Keratinocyte (primary cell): ENCODE data around the gene USP47. TPM values are rescaled to one million over a fixed set of nuclear protein-coding genes. Genes with fewer than 3 reads are reported as not detected.

Experiments used
- DNase-seq: peaks from one replicate; pipeline ENCODE4 v3.0.0-alpha.2; 2011; ENCODE audit warnings: low read depth, missing footprints, low spot score
- FAIRE-seq: peaks from 2 replicates; lab custom pipeline; 2011; peaks lifted over from hg19 to GRCh38; lab: Jason Lieb, UNC
- H2AFZ ChIP-seq: 2 replicates; pipeline ENCODE4 v1.6.0; 2012; ENCODE audit warnings: low read length, control low read depth, inconsistent platforms; ENCODE audit not compliant: control insufficient read depth
- H3K27ac ChIP-seq: 2 replicates; pipeline ENCODE4 v1.5.1; 2011; ENCODE audit warnings: low read length; ENCODE audit not compliant: control insufficient read depth, insufficient read depth
- H3K27me3 ChIP-seq: 3 replicates; pipeline ENCODE4 v1.6.0; 2011; ENCODE audit warnings: low read length; ENCODE audit not compliant: control insufficient read depth, insufficient read depth; ENCODE audit errors: extremely low read depth
- H3K36me3 ChIP-seq, 2 experiments: 2 replicates in 1 of 2; 3 replicates in 1 of 2; pipeline ENCODE4 v1.5.1; 2011; ENCODE audit warnings: low read length in 2 of 2, mild to moderate bottlenecking in 1 of 2; ENCODE audit not compliant: control insufficient read depth in 2 of 2, insufficient read depth in 2 of 2; ENCODE audit errors: extremely low read depth in 1 of 2
- H3K4me1 ChIP-seq: 3 replicates; pipeline ENCODE4 v1.5.1; 2011; ENCODE audit warnings: low read length; ENCODE audit not compliant: control insufficient read depth, insufficient read depth; ENCODE audit errors: extremely low read depth
- H3K4me2 ChIP-seq: 3 replicates; pipeline ENCODE4 v1.6.0; 2011; ENCODE audit warnings: low read depth, low read length; ENCODE audit not compliant: control insufficient read depth, insufficient read depth; ENCODE audit errors: extremely low read depth
- H3K4me3 ChIP-seq, 3 experiments: fragments of 200-600 bp in 1 of 3; sonication (generic) in 1 of 3; 2 replicates in 2 of 3; 3 replicates in 1 of 3; pipeline ENCODE4 v1.5.1; 2011 to 2016; ENCODE audit warnings: low read length in 3 of 3, mild to moderate bottlenecking in 3 of 3, control low read depth in 2 of 3, inconsistent platforms in 1 of 3, low read depth in 1 of 3, mixed read lengths in 1 of 3, mixed run types in 1 of 3, moderate library complexity in 1 of 3; ENCODE audit not compliant: control insufficient read depth in 2 of 3, insufficient read depth in 2 of 3; ENCODE audit errors: extremely low read depth in 1 of 3
- H3K79me2 ChIP-seq: 2 replicates; pipeline ENCODE4 v1.6.0; 2012; ENCODE audit warnings: low read length; ENCODE audit not compliant: control insufficient read depth, insufficient read depth
- H3K9ac ChIP-seq: 3 replicates; pipeline ENCODE4 v1.6.0; 2011; ENCODE audit warnings: low read length; ENCODE audit not compliant: control insufficient read depth, insufficient read depth; ENCODE audit errors: extremely low read depth
- H3K9me1 ChIP-seq: 3 replicates; pipeline ENCODE4 v1.6.0; 2011; ENCODE audit warnings: low read length; ENCODE audit not compliant: control insufficient read depth, insufficient read depth; ENCODE audit errors: extremely low read depth
- H3K9me3 ChIP-seq: 2 replicates; pipeline ENCODE4 v1.5.1; 2012; ENCODE audit warnings: low read depth, low read length; ENCODE audit not compliant: control insufficient read depth
- H4K20me1 ChIP-seq: 3 replicates; pipeline ENCODE4 v1.6.0; 2011; ENCODE audit warnings: low read length; ENCODE audit not compliant: control insufficient read depth, insufficient read depth; ENCODE audit errors: extremely low read depth
- CTCF ChIP-seq, 3 experiments: IDR thresholded peaks in 1 of 3; conservative IDR thresholded peaks in 1 of 3; optimal IDR thresholded peaks in 1 of 3; 2 replicates in 2 of 3; 3 replicates in 1 of 3; pipeline versions ENCODE3 to v1.5.1; 2011; ENCODE audit warnings: low read length in 3 of 3, mild to moderate bottlenecking in 3 of 3, moderate library complexity in 2 of 3, control low read depth in 1 of 3, inconsistent platforms in 1 of 3; ENCODE audit not compliant: insufficient read depth in 2 of 3; ENCODE audit errors: extremely low read depth in 1 of 3
- EZH2 ChIP-seq: IDR thresholded peaks from one replicate; pipeline ENCODE4 v1.6.1; 2012; ENCODE audit warnings: inconsistent platforms, mild to moderate bottlenecking, low read length, moderate library complexity
- dilution Hi-C: fragments of 300-500 bp; cut with MboI; formaldehyde crosslinking; loops from one replicate; pipeline ENCODE4 v1.7.0; 2020; ENCODE audit warnings: low sequenced_read_pairs; ENCODE audit not compliant: extremely low pct_ligation_motif_present
- polyA plus RNA-seq, 5 experiments: library from polyadenylated mRNA; depleted of rRNA in 3 of 5; stranded (reverse) in 3 of 5; stranded (forward) in 1 of 5; unstranded in 1 of 5; fragments of >200 nt; gene quantifications; 1 replicate in 1 of 5; 2 replicates in 3 of 5; 3 replicates in 1 of 5; pipeline versions ENCODE4 v1.2.1 to v1.2.3, GENCODE V29; 2011 to 2012; ENCODE audit warnings: missing spikeins in 2 of 5, low read depth in 1 of 5, low replicate concordance in 1 of 5

USP47 gene
- polyA plus RNA-seq, 1 donor (not counting 4 experiments of a cell fraction or from before 2014, with no cell fraction given), result 22.4 TPM

DNA sequence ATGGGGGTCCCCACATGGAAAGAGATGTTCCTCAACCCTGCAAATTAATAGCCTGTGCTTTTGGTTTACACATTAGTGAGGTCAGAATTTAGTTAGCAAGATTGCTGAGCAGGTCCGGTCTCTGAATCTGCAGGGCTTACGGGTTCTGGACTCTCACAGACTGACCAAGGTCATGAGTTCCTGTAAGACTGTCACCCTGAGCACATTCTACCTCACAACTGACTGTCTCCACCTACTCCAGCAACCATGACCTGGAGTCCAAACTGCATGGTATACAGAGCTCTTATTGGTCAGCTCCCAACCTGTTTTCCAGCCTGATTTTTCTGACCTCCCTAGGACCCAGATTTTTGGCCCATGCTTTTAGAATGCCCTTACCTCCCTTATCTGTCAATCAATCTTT is 138.4 kb downstream of the USP47 start:
- H3K9me1 ChIP-seq, result no peaks in the 10 kb centered on the region
- DNase-seq, result no peak
- H3K27ac ChIP-seq, result peak overlapping the region; percentile 49
- dilution Hi-C loops, result no loop called here
- H3K4me3 ChIP-seq, result no peak overlapping the region
- no peaks in the 10 kb centered on the region for H3K9me3 ChIP-seq
- peaks cover 16% of the 10 kb centered on the region for H3K79me2 ChIP-seq
- no peak overlapping the region for H3K9ac ChIP-seq
- FAIRE-seq, result peak; percentile 76
- H4K20me1 ChIP-seq, result no peaks in the 10 kb centered on the region
- no peak for TF ChIP-seq CTCF (optimal IDR thresholded peaks at IDR 0.05 in 1 of 3, IDR thresholded peaks at IDR 0.05 in 1 of 3, conservative IDR thresholded peaks at IDR 0.05 in 1 of 3; ENCODE audit: extremely low read depth in 1 of 3, insufficient read depth in 2 of 3, low read length in 3 of 3)
- TF ChIP-seq EZH2, result no peak
- H3K4me2 ChIP-seq, result peak overlapping the region; percentile 23
- no peaks in the 10 kb centered on the region for H3K27me3 ChIP-seq
- peaks cover 75% of the 10 kb centered on the region for H3K4me1 ChIP-seq
- H3K36me3 ChIP-seq, result peaks cover 8 to 20% of the 10 kb centered on the region in 2 experiments
- H2AFZ ChIP-seq, result no peak overlapping the region

DNA sequence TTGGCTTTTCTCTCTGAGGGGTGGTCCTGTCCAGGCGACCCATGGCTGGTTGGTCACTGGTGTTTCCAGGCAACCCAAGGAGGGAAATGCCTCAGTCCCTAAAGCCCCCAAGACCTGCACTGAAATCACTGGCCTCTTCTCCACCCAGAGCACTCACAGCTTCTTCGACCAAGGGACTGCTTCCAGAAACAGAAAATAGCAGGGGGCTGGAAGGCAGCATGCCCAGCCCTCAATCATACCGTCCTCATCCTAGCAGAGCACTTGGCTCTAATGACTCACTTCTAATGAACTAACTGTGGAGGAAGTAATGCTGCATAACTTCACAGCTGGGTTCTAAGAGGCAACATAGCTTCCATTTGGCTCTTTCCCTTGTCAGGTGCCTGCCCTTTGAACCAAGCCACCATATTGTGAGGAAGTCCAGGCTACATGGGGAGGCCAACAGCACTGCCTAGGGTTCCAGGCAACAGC is 139.1 kb downstream of the USP47 start:
- peaks cover 19% of the 10 kb centered on the region for H3K79me2 ChIP-seq
- no peak overlapping the region for H2AFZ ChIP-seq
- H3K4me1 ChIP-seq, result peaks cover 75% of the 10 kb centered on the region
- dilution Hi-C loops, result no loop called here
- peak; percentile 88 for FAIRE-seq
- H3K27ac ChIP-seq, result peak overlapping the region; percentile 49
- no peaks in the 10 kb centered on the region for H3K27me3 ChIP-seq
- H3K4me3 ChIP-seq, result no peak overlapping the region
- H3K9ac ChIP-seq, result no peak overlapping the region
- H3K9me3 ChIP-seq, result no peaks in the 10 kb centered on the region
- DNase-seq, result no peak
- no peaks in the 10 kb centered on the region for H4K20me1 ChIP-seq
- no peaks in the 10 kb centered on the region for H3K9me1 ChIP-seq
- TF ChIP-seq EZH2 (no peak), CTCF (optimal IDR thresholded peaks at IDR 0.05 in 1 of 3, IDR thresholded peaks at IDR 0.05 in 1 of 3, conservative IDR thresholded peaks at IDR 0.05 in 1 of 3; ENCODE audit: extremely low read depth in 1 of 3, insufficient read depth in 2 of 3, low read length in 3 of 3) (no peak)
- H3K4me2 ChIP-seq, result no peak overlapping the region
- H3K36me3 ChIP-seq, result peaks cover 7 to 23% of the 10 kb centered on the region in 2 experiments
